Pancreas (tissue), 10 donors: ENCODE measurements around the gene ILK. TPM values are rescaled to one million over a fixed set of nuclear protein-coding genes. Genes with fewer than 3 reads are reported as not detected.

Experiments used
- ATAC-seq, 4 donors: fragments of 200-7000 bp; cut with Tn5 transposase; one replicate each; pipeline versions ENCODE4 v1.8.0 to v1.9.1; 2020; ENCODE audit warnings: mild to moderate bottlenecking in 4 of 4, moderate library complexity in 4 of 4
- DNase-seq, 6 donors: peaks; one replicate each; pipeline ENCODE4 v3.0.0-alpha.2; 2020
- FAIRE-seq: peaks from 2 replicates; lab custom pipeline; 2012; peaks lifted over from hg19 to GRCh38; lab: Jason Lieb, UNC
- H3K27ac ChIP-seq, 4 donors: fragments of 200-600 bp; sonication (generic); 1 replicate in 3 of 4; 2 replicates in 1 of 4; pipeline versions ENCODE4 v1.5.0 to v1.8.0; 2020
- H3K27me3 ChIP-seq, 4 donors: fragments of 200-600 bp; one replicate each; pipeline ENCODE4 v1.8.0; 2021
- H3K36me3 ChIP-seq, 3 donors: fragments of 200-600 bp; sonication (generic) in 1 of 3; one replicate each; pipeline versions ENCODE4 v1.5.0 to v1.8.0; 2020 to 2021
- H3K4me1 ChIP-seq, 3 donors: fragments of 200-600 bp; one replicate each; pipeline ENCODE4 v1.8.0; 2021
- H3K4me3 ChIP-seq, 4 donors: fragments of 200-600 bp; sonication (generic) in 2 of 4; one replicate each; pipeline versions ENCODE4 v1.5.0 to v1.8.0; 2020 to 2021
- H3K9me3 ChIP-seq, 4 donors: fragments of 200-600 bp; one replicate each; pipeline ENCODE4 v1.8.0; 2021
- CTCF ChIP-seq, 4 donors: fragments of 200-600 bp; sonication (generic) in 3 of 4; IDR thresholded peaks; one replicate each; pipeline versions ENCODE4 v1.5.0 to v1.8.0; 2021; ENCODE audit warnings: antibody characterized with exemption in 4 of 4
- WGBS, 2 donors: extraction: QIAGEN DNeasy Blood & Tissue Kit; methylation state at CpG; one replicate each; pipeline ENCODE4 v1.1.7; 2013; 5-methylcytosine and 5-hydroxymethylcytosine counted together
- intact Hi-C, 3 donors: fragments of 100-400 bp; cut with DNase I; formaldehyde crosslinking; loops; one replicate each; pipeline versions ENCODE4 v1.11.1 to v1.14.2; 2022
- polyA plus RNA-seq, 2 donors: library from polyadenylated mRNA; stranded (reverse); fragments of 200-250 nt; gene quantifications; one replicate each; pipeline ENCODE4 v1.2.3, GENCODE V29; 2013
- total RNA-seq, 6 donors: library from RNA; stranded (reverse); fragmentation: NEBNext Ultra II Directional in 4 of 6; extraction: Animal tissue kit (Norgen Biotek cat#: 25700) in 4 of 6; gene quantifications; one replicate each; pipeline versions ENCODE4 v1.2.1 to v1.2.4, GENCODE V29; 2021 to 2023
- donor health status: healthy with polysubstance abuse.
- donor health status: DM: no; HTN: no; CAD: no; lungs with moderate emphysema.
- donor health status: DM: no; HTN: no; CAD: no.
- donor health status: control.
- donor health status: control.
- donor health status: Bipolar disorder and iron deficiency.
- donor health status: DM: yes; HTN: yes; CAD: no.
- donor health status: DM: no; HTN: no; CAD: no.
- donor health status: DM: no; HTN: no; CAD: no.
- donor health status: DM: yes; HTN: yes; CAD: no.

Gene ILK
- total and polyA plus RNA-seq, 8 donors = 47.9 to 137 (median 70.4) TPM

- ATAC-seq = peak; percentile 79 to 88 (median 87)
- peak in 5 of 6 donors; percentile 73 to 90 (median 79) for DNase-seq
Measured at GRCh38 chr11:6568191-6568918, 35.2 kb upstream of the ILK start.

DNA sequence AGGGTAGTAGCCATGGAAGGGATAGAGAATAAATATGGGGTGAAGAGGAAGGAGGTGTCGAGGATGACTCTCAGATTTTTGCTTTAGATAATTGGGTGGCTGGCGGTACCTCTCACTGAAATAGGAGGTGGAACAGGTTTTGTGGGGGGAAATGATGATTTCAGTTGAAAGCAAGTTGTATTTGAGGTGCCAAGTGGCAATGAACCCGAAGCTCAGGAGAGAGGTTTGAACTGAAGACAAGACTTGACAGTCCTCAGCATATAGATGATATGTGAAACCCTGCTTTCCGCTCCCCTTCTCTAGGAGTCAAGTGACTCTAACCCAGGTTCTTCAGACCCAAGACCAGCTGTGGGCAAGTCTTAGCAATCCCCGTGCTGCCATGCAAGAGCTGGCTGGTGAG is 33.9 kb upstream of the ILK start:
- 79 to 97% methylated on average over 5 of the region's 5 CpGs for WGBS, 2 donors
- no peak overlapping the region for H3K4me3 ChIP-seq
- no peaks in the 10 kb centered on the region for H3K27me3 ChIP-seq
- DNase-seq = no peak
- no peaks in the 10 kb centered on the region for H3K9me3 ChIP-seq
- no peaks in the 10 kb centered on the region for H3K36me3 ChIP-seq
- ATAC-seq = no peak
- TF ChIP-seq CTCF (IDR thresholded peaks at IDR 0.05) = no peak
- H3K4me1 ChIP-seq = peaks cover 0 to 4% (median 0%) of the 10 kb centered on the region in 3 donors
- H3K27ac ChIP-seq = no peak overlapping the region
- FAIRE-seq = no peak
- intact Hi-C loops = no loop called here

More at GRCh38 chr11:6568191-6568918, 35.2 kb upstream of the ILK start:
- no peaks in the 10 kb centered on the region for H3K27me3 ChIP-seq
- H3K9me3 ChIP-seq = no peaks in the 10 kb centered on the region
- intact Hi-C loops = no loop called here
- 30 to 34% methylated on average over 4 of the region's 4 CpGs for whole genome bisulfite sequencing, 2 donors
- no peak for FAIRE-seq
- H3K27ac ChIP-seq = no peak overlapping the region
- H3K4me3 ChIP-seq = no peak overlapping the region
- no peaks in the 10 kb centered on the region for H3K36me3 ChIP-seq
- peaks cover 0 to 4% (median 0%) of the 10 kb centered on the region in 3 donors for H3K4me1 ChIP-seq
- TF ChIP-seq CTCF (IDR thresholded peaks at IDR 0.05) = no peak

GRCh38 chr11:6570691-6571427 is 32.7 kb upstream of the ILK start:
- no peak for TF ChIP-seq CTCF (IDR thresholded peaks at IDR 0.05)
- WGBS, 2 donors = 64 to 82% methylated on average over 58 to 62 of the region's 62 CpGs
- ATAC-seq (peak in 1 of 4 donors; percentile 16), FAIRE-seq (no peak), DNase-seq (peak in 1 of 6 donors; percentile 56)
- H3K36me3 ChIP-seq = no peaks in the 10 kb centered on the region
- no peak overlapping the region for H3K4me3 ChIP-seq
- intact Hi-C loops = no loop called here
- H3K27me3 ChIP-seq = no peaks in the 10 kb centered on the region
- H3K4me1 ChIP-seq = peaks cover 0 to 4% (median 0%) of the 10 kb centered on the region in 3 donors
- H3K27ac ChIP-seq = no peak overlapping the region
- H3K9me3 ChIP-seq = no peaks in the 10 kb centered on the region

- no peak for FAIRE-seq
- Histone ChIP-seq H3K4me3 (no peak overlapping the region), H3K36me3 (no peaks in the 10 kb centered on the region), H3K27me3 (no peaks in the 10 kb centered on the region), H3K9me3 (no peaks in the 10 kb centered on the region), H3K27ac (no peak overlapping the region), H3K4me1 (peaks cover 0 to 4% (median 0%) of the 10 kb centered on the region in 3 donors)
- no peak for TF ChIP-seq CTCF (IDR thresholded peaks at IDR 0.05)
- intact Hi-C loops = no loop called here
- 71 to 72% methylated on average over 22 of the region's 22 CpGs for WGBS, 2 donors
- DNase-seq = no peak
- ATAC-seq = no peak
Measured at GRCh38 chr11:6571434-6572008, 32.1 kb upstream of the ILK start.
